Measurements from ENCODE around the gene KCNJ2.

Gene KCNJ2

GRCh38 chr17:70165383-70165782 is 3.9 kb upstream of the KCNJ2 start:
- H3K79me2 ChIP-seq (ENCODE audit: insufficient read depth, low read depth): no peaks in the 10 kb centered on the region
- no peak overlapping the region for H3K4me3 ChIP-seq (IDR thresholded peaks at IDR 0.05; ENCODE audit: insufficient read depth, low read depth, low read length)
- H3K27me3 ChIP-seq (ENCODE audit: insufficient read depth, low read depth): no peaks in the 10 kb centered on the region
- no peaks in the 10 kb centered on the region for H4K20me1 ChIP-seq (ENCODE audit: insufficient read depth)
- no peaks in the 10 kb centered on the region for H3K4me1 ChIP-seq (ENCODE audit: low read depth, poor library complexity, severe bottlenecking)
- H3K9ac ChIP-seq: no peak overlapping the region
- no peak for TF ChIP-seq CTCF (conservative IDR thresholded peaks at IDR 0.05; ENCODE audit: low read depth, low read length)
- H3K27ac ChIP-seq: no peak overlapping the region
- H2AFZ ChIP-seq (ENCODE audit: low read depth): no peak overlapping the region
- H3K36me3 ChIP-seq (ENCODE audit: insufficient read depth): no peaks in the 10 kb centered on the region
- no peak overlapping the region for H3K4me2 ChIP-seq

GRCh38 chr17:70166615-70167014 is 2.7 kb upstream of the KCNJ2 start:
- no peak overlapping the region for H2AFZ ChIP-seq (ENCODE audit: low read depth)

GRCh38 chr17:70168044-70168976 is 1.0 kb upstream of the KCNJ2 start:
- Histone ChIP-seq H3K4me1 (ENCODE audit: low read depth, poor library complexity, severe bottlenecking) (no peaks in the 10 kb centered on the region), H3K36me3 (ENCODE audit: insufficient read depth) (no peaks in the 10 kb centered on the region), H3K4me2 (peak overlapping the region; percentile 90), H4K20me1 (ENCODE audit: insufficient read depth) (no peaks in the 10 kb centered on the region), H3K27me3 (ENCODE audit: insufficient read depth, low read depth) (no peaks in the 10 kb centered on the region), H2AFZ (ENCODE audit: low read depth) (peak overlapping the region; percentile 96), H3K79me2 (ENCODE audit: insufficient read depth, low read depth) (no peaks in the 10 kb centered on the region), H3K27ac (no peak overlapping the region), H3K4me3 (IDR thresholded peaks at IDR 0.05; ENCODE audit: insufficient read depth, low read depth, low read length) (no peak overlapping the region), H3K9ac (peak overlapping the region; percentile 49; the same call in 1 of the 2 replicates)
- TF ChIP-seq CTCF (conservative IDR thresholded peaks at IDR 0.05; ENCODE audit: low read depth, low read length): peak; percentile 41; the same call in 1 of the 2 replicates

More at GRCh38 chr17:70166615-70167014, 2.7 kb upstream of the KCNJ2 start:
- Histone ChIP-seq H3K4me2 (no peak overlapping the region), H3K27ac (no peak overlapping the region), H3K79me2 (ENCODE audit: insufficient read depth, low read depth) (no peaks in the 10 kb centered on the region), H3K27me3 (ENCODE audit: insufficient read depth, low read depth) (no peaks in the 10 kb centered on the region), H3K4me1 (ENCODE audit: low read depth, poor library complexity, severe bottlenecking) (no peaks in the 10 kb centered on the region), H3K9ac (no peak overlapping the region), H4K20me1 (ENCODE audit: insufficient read depth) (no peaks in the 10 kb centered on the region), H3K4me3 (IDR thresholded peaks at IDR 0.05; ENCODE audit: insufficient read depth, low read depth, low read length) (no peak overlapping the region), H3K36me3 (ENCODE audit: insufficient read depth) (no peaks in the 10 kb centered on the region)
- TF ChIP-seq CTCF (conservative IDR thresholded peaks at IDR 0.05; ENCODE audit: low read depth, low read length): no peak

- Histone ChIP-seq H3K79me2 (ENCODE audit: insufficient read depth, low read depth) (no peaks in the 10 kb centered on the region), H3K4me2 (peak overlapping the region; percentile 90), H4K20me1 (ENCODE audit: insufficient read depth) (no peaks in the 10 kb centered on the region), H3K9ac (0 out of 2 replicates have a peak overlapping the region, but pooled peaks have one; percentile 18), H3K27ac (no peak overlapping the region), H2AFZ (ENCODE audit: low read depth) (peak overlapping the region; percentile 96), H3K4me3 (IDR thresholded peaks at IDR 0.05; ENCODE audit: insufficient read depth, low read depth, low read length) (no peak overlapping the region), H3K36me3 (ENCODE audit: insufficient read depth) (no peaks in the 10 kb centered on the region), H3K4me1 (ENCODE audit: low read depth, poor library complexity, severe bottlenecking) (no peaks in the 10 kb centered on the region), H3K27me3 (ENCODE audit: insufficient read depth, low read depth) (no peaks in the 10 kb centered on the region)
- TF ChIP-seq CTCF (conservative IDR thresholded peaks at IDR 0.05; ENCODE audit: low read depth, low read length): no peak
These were observed 621 bp downstream of the KCNJ2 start for GRCh38 chr17:70169709-70170597.

Data from KMS-11 (cell line).